Fibroblast of mammary gland (primary cell): Measurements from ENCODE around the gene BMPR1A.
A peak's percentile ranks its signal among the peaks of the same experiment; 100 is the strongest.

Experiments
- DNase-seq: peaks from one replicate; pipeline ENCODE4 v3.0.0-alpha.2; 2010; ENCODE audit warnings: low read depth
- H3K4me3 ChIP-seq: 2 replicates; pipeline ENCODE4 v1.5.1; 2011; ENCODE audit warnings: low read depth, mild to moderate bottlenecking, low read length, moderate library complexity; ENCODE audit not compliant: control insufficient read depth
- TF ChIP-seq, protein P1 (sequence below): conservative IDR thresholded peaks from 2 replicates; pipeline ENCODE4 v1.5.1; 2011; ENCODE audit warnings: low read depth, low read length, inconsistent platforms; ENCODE audit not compliant: control insufficient read depth, insufficient read depth

BMPR1A gene

DNA sequence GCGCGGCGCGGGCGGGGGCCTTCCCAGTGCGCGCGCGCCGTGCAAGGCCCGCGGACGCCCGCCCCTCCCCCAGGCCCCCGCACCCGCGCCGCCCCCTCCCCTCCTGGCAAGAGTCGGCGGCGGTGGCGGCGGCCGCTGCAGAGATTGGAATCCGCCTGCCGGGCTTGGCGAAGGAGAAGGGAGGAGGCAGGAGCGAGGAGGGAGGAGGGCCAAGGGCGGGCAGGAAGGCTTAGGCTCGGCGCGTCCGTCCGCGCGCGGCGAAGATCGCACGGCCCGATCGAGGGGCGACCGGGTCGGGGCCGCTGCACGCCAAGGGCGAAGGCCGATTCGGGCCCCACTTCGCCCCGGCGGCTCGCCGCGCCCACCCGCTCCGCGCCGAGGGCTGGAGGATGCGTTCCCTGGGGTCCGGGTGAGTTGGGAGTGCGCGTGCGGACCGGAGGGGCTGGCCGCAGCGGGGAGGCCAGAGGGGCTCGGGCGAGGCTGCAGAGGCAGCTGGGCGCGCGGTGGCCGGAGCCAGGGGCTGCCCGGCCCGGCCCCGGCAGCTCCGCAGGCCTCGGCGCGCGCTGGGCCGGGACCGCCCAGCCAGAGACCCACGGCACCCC lies at the start of gene BMPR1A:
TSS of gene BMPR1A (plus strand) at position 109 of the 602 bp plus-strand sequence. CDS start 119,400 bp downstream, outside the sequence.
- peak; percentile 79 for DNase-seq
- TF ChIP-seq, protein P1, sequence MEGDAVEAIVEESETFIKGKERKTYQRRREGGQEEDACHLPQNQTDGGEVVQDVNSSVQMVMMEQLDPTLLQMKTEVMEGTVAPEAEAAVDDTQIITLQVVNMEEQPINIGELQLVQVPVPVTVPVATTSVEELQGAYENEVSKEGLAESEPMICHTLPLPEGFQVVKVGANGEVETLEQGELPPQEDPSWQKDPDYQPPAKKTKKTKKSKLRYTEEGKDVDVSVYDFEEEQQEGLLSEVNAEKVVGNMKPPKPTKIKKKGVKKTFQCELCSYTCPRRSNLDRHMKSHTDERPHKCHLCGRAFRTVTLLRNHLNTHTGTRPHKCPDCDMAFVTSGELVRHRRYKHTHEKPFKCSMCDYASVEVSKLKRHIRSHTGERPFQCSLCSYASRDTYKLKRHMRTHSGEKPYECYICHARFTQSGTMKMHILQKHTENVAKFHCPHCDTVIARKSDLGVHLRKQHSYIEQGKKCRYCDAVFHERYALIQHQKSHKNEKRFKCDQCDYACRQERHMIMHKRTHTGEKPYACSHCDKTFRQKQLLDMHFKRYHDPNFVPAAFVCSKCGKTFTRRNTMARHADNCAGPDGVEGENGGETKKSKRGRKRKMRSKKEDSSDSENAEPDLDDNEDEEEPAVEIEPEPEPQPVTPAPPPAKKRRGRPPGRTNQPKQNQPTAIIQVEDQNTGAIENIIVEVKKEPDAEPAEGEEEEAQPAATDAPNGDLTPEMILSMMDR: no peak

DNA sequence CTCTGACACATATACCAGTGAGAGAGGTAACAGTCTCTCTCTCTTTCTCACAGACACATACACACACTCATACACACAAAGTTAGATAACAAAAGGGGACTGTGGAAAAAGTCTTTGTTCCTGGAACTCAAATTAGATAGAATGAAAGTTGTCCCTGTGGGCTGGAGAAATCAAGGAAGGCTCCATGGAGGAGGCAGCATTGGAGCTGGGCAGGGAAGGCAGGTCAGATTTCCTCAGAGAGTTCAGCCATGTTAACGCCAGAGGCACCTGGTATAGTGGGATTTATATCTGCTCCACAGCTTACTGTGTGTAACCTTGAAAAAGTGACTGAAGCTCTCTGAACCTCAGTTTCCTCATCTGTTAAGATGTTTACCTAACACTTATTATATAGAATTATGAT lies 49.4 kb upstream of the BMPR1A start:
- H3K4me3 ChIP-seq: no peak overlapping the region
- TF ChIP-seq, protein P1: no peak
- no peak for DNase-seq

More for the DNA sequence above, at the start of gene BMPR1A:
- peak within 1 kb of the TSS; percentile 70 for H3K4me3 ChIP-seq

DNA sequence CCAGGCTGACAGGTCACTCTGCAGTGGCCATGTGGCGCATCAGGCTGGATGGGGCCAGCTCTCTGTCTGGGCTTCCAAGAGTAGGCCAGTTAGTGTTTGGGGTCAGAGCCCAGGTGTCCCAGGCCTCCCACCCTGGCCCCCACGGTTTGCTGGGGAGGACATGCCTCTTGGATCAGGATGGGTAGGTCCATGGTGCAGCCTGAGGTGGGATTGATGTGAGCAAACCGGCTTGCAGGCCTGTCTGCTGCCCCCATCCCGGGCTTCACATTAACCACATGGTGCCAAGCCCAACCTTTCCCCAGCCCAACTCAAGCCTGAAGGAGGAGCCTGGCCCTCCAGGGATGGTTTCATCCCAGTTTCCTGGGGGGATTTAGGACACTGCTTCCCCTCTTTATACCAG lies 48.9 kb upstream of the BMPR1A start:
- H3K4me3 ChIP-seq: no peak overlapping the region
- TF ChIP-seq, protein P1: no peak
- DNase-seq: no peak

DNA sequence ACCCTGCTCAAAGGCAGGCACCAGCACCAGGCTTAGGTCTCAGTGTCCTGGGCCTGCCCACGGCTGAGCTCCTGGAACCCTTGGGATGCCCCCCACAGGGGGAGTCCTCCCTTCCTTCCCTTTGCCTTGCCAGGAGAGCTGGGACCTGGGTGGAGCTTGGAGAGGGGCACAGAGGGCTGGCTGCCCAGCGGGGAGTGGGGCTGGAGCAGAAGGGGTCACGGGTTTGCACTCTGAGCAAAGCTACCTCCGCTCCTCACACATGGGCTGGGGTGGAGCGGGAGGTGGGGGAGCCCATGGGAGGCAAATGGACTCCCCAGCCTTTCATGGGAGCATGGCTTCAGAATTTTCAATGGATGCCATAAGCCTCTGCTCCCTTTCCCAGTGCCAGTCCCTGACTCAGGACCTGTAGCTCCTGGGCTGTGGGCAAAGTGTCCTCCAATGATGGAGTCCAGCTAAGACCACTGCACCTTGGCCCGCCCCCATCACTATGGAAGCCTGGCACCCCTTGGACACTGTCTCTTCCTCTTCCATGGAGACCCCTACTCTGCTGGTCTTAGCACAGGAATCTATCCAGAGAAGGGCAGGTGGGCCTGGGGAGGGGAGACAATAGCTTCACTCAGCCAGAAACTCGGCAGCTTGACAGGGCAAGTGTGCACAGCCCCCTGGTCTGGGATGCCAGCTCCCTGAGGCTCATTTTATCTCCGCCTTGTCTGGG lies 48.2 kb upstream of the BMPR1A start:
- H3K4me3 ChIP-seq: no peak overlapping the region
- no peak for DNase-seq
- TF ChIP-seq, protein P1: no peak

DNA sequence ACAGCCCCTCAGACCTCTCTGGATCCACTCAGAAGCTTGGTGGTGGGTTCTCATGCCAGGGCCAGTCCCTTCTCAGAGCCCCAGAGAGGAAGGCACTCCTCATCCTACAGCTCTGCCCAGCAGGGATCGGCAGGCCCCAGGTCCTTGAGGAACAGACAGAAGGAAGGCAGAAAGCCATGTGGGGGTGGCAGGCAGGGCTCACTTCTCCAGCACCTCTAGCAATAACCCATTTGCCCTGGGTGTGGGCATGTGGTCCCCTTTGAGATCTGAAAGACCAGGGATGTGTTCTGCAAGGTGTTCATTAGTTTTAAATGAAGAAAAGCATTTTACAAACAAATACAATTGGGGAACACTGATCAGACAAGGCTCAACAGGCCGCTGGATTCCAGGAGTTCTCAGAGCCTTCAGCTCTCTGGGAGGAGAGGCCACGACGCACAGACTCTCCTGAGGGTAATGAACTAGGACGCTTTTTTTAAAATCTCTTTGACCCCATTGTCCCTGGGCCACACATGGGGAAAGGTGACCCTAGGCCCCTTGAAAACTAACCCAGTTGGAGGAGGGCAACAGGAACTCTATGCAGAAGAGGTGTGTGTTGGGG lies 47.5 kb upstream of the BMPR1A start:
- no peak for DNase-seq
- TF ChIP-seq, protein P1: no peak

DNA sequence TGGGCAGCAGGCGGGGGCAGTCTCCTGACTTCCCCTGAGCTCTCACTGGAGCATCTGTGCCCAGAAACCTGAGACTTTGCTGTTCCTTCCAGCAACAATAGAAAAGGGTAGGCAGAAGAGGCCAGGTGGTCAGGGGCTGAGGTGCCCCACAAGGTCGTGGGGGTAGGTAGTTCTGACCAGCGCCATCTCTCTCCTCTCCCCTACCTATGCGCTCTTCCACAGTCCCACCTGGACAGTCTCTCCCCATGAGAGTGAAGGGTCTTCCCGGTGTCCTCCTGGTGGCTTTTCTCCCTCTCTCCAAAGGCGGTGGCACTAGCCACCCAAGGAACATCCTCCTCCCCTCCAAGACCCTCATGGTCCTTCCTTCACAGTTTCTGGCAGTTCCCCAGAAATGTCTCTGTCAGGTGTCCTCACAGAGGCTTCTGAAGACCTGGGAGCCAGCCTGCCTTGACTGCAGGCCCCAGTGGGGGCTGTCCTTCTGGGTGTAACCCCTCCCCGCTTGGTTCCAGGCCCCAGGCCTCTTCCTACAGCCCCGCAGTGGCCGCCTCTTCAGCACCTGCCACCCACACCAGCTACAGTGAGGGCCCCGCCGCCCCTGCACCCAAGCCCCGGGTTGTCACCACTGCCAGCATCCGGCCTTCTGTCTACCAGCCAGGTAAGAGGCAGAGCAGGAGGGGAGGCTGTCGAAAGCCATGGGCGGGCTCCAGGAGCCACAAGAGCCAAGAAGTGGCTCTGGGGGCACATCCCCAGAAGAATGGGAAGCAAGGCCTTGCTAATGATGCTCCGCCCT lies 46.8 kb upstream of the BMPR1A start:
- DNase-seq: no peak
- H3K4me3 ChIP-seq: no peak overlapping the region
- TF ChIP-seq, protein P1: no peak

More for the DNA sequence above, 47.5 kb upstream of the BMPR1A start:
- no peak overlapping the region for H3K4me3 ChIP-seq
